Left lung (tissue), 10 donors: ENCODE results near the gene OR5J2. TPM values are rescaled to one million over a fixed set of nuclear protein-coding genes. Genes with fewer than 3 reads are reported as not detected.

Experiments used
- ATAC-seq: fragments of 200-7000 bp; cut with Tn5 transposase; one replicate; pipeline ENCODE4 v1.9.1; 2020; ENCODE audit warnings: moderate library complexity
- DNase-seq, 4 donors: peaks; one replicate each; pipeline ENCODE4 v3.0.0-alpha.2; 2013 to 2020
- H3K27ac ChIP-seq, 2 donors: fragments of 200-600 bp; sonication (generic) in 1 of 2; one replicate each; pipeline versions ENCODE4 v1.5.0 to v1.8.0; 2020 to 2021
- H3K27me3 ChIP-seq, 2 donors: fragments of 200-600 bp; sonication (generic) in 1 of 2; one replicate each; pipeline versions ENCODE4 v1.5.0 to v1.8.0; 2020 to 2021
- H3K36me3 ChIP-seq, 2 donors: fragments of 200-600 bp; sonication (generic) in 1 of 2; one replicate each; pipeline versions ENCODE4 v1.5.0 to v1.8.0; 2020 to 2021
- H3K4me1 ChIP-seq, 2 donors: fragments of 200-600 bp; one replicate each; pipeline ENCODE4 v1.8.0; 2021
- H3K4me3 ChIP-seq, 2 donors: fragments of 200-600 bp; sonication (generic) in 1 of 2; one replicate each; pipeline versions ENCODE4 v1.5.0 to v1.8.0; 2020 to 2021; ENCODE audit warnings: mild to moderate bottlenecking in 1 of 2
- H3K9me3 ChIP-seq, 2 donors: fragments of 200-600 bp; sonication (generic) in 1 of 2; one replicate each; pipeline versions ENCODE4 v1.5.0 to v1.8.0; 2020 to 2021
- intact Hi-C, 2 donors: fragments of 100-400 bp; cut with DNase I; formaldehyde crosslinking; loops; one replicate each; pipeline versions ENCODE4 v1.11.2 to v1.14.2; 2022
- polyA plus RNA-seq, 6 donors: library from polyadenylated mRNA; unstranded; fragments of 120-200 nt; gene quantifications; one replicate each; pipeline ENCODE4 v1.2.1, GENCODE V29; 2013; ENCODE audit not compliant: insufficient read length in 6 of 6
- total RNA-seq, 2 donors: library from RNA; stranded (reverse); fragmentation: NEBNext Ultra II Directional; extraction: Animal tissue kit (Norgen Biotek cat#: 25700); gene quantifications; one replicate each; pipeline ENCODE4 v1.2.1, GENCODE V29; 2021
- TF ChIP-seq, protein P1 (sequence below), 2 donors: fragments of 200-600 bp; sonication (generic) in 1 of 2; IDR thresholded peaks; one replicate each; pipeline versions ENCODE4 v1.5.0 to v1.8.0; 2021; ENCODE audit warnings: antibody characterized with exemption in 2 of 2
- donor health status: DM: no; HTN: yes; CAD: no.
- donor health status: DM: no; HTN: no; CAD: no.

OR5J2 gene
- total and polyA plus RNA-seq, 8 donors = not detected

DNA sequence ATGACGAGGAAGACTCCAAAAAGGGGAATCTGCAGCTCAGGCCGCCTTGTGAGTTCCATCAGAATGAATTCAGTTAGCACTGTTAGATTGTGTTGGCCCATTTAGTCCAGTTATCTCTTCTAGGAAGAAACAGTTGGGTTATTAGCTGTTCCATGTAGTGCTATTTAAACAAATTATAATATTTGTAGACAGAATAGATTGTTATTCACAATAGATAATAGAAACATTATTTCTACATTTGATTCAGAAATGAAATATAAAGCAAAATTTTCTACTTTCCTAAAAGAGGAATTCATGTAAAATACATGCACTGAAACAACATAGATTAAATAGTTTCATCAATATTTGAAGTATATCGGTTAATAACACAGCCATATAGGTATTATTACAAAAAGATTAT is 16.2 kb upstream of the OR5J2 start, which contains the start of gene OR8K5:
TSS of gene OR8K5 (minus strand) at position 101 of the 400 bp plus-strand sequence. CDS start at position 101, 0 bp downstream.
- Histone ChIP-seq H3K4me1 (no peaks in the 10 kb centered on the region), H3K27me3 (no peaks in the 10 kb centered on the region), H3K27ac (no peak within 1 kb of the TSS), H3K4me3 (no peak within 1 kb of the TSS), H3K9me3 (peaks cover 0 to 13% of the 10 kb centered on the region in 2 donors), H3K36me3 (no peaks in the 10 kb centered on the region)
- intact Hi-C loops = no loop called here
- ATAC-seq = no peak
- no peak for DNase-seq
- TF ChIP-seq, protein P1, sequence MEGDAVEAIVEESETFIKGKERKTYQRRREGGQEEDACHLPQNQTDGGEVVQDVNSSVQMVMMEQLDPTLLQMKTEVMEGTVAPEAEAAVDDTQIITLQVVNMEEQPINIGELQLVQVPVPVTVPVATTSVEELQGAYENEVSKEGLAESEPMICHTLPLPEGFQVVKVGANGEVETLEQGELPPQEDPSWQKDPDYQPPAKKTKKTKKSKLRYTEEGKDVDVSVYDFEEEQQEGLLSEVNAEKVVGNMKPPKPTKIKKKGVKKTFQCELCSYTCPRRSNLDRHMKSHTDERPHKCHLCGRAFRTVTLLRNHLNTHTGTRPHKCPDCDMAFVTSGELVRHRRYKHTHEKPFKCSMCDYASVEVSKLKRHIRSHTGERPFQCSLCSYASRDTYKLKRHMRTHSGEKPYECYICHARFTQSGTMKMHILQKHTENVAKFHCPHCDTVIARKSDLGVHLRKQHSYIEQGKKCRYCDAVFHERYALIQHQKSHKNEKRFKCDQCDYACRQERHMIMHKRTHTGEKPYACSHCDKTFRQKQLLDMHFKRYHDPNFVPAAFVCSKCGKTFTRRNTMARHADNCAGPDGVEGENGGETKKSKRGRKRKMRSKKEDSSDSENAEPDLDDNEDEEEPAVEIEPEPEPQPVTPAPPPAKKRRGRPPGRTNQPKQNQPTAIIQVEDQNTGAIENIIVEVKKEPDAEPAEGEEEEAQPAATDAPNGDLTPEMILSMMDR (IDR thresholded peaks at IDR 0.05) = no peak

DNA sequence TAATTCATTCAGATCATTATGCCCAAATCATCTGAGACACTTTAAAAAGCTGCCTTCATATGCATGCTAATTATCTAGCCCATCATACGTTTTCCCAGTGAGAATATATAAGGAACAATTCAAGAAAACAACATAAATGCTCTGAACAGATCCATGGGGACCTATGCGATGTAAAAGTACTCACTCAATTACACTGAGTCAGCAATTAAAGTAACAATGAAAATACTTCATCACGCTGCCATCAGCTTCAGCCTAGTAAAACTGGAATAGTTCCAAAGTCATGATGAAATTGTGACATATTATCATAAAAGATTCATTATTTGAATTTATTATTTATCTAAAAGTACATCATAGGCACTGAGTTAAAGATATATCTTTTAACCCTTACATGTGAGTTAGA is 12.6 kb upstream of the OR5J2 start:
- H3K9me3 ChIP-seq = peaks cover 0 to 6% of the 10 kb centered on the region in 2 donors
- TF ChIP-seq, protein P1 (IDR thresholded peaks at IDR 0.05) = no peak
- DNase-seq (no peak), ATAC-seq (no peak)
- H3K27ac ChIP-seq = no peak overlapping the region
- no peaks in the 10 kb centered on the region for H3K27me3 ChIP-seq
- H3K36me3 ChIP-seq = no peaks in the 10 kb centered on the region
- H3K4me1 ChIP-seq = no peaks in the 10 kb centered on the region
- intact Hi-C loops = no loop called here
- no peak overlapping the region for H3K4me3 ChIP-seq

- intact Hi-C loops = no loop called here
- ATAC-seq (no peak), DNase-seq (no peak)
- TF ChIP-seq, protein P1 (IDR thresholded peaks at IDR 0.05) = no peak
- Histone ChIP-seq H3K9me3 (no peaks in the 10 kb centered on the region), H3K36me3 (no peaks in the 10 kb centered on the region), H3K27me3 (no peaks in the 10 kb centered on the region), H3K27ac (no peak overlapping the region), H3K4me3 (no peak overlapping the region), H3K4me1 (no peaks in the 10 kb centered on the region)
These were observed 4.1 kb upstream of the OR5J2 start for GRCh38 chr11:56172256-56172830.

GRCh38 chr11:56183459-56183858 is 7.0 kb downstream of the OR5J2 start:
- Histone ChIP-seq H3K27ac (no peak overlapping the region), H3K9me3 (peaks cover 0 to 12% of the 10 kb centered on the region in 2 donors), H3K4me3 (no peak overlapping the region), H3K36me3 (no peaks in the 10 kb centered on the region), H3K27me3 (no peaks in the 10 kb centered on the region), H3K4me1 (no peaks in the 10 kb centered on the region)
- intact Hi-C loops = no loop called here
- TF ChIP-seq, protein P1 (IDR thresholded peaks at IDR 0.05) = no peak
- DNase-seq (no peak), ATAC-seq (no peak)

GRCh38 chr11:56188602-56189001 is 12.2 kb downstream of the OR5J2 start:
- H3K27me3 ChIP-seq = no peaks in the 10 kb centered on the region
- TF ChIP-seq, protein P1 (IDR thresholded peaks at IDR 0.05) = no peak
- peaks cover 0 to 14% of the 10 kb centered on the region in 2 donors for H3K9me3 ChIP-seq
- no peak for ATAC-seq
- intact Hi-C loops = no loop called here
- no peaks in the 10 kb centered on the region for H3K36me3 ChIP-seq
- no peak overlapping the region for H3K4me3 ChIP-seq
- no peak for DNase-seq
- H3K27ac ChIP-seq = no peak overlapping the region
- H3K4me1 ChIP-seq = no peaks in the 10 kb centered on the region
